HG02870 (cell line): ENCODE data around the gene RAB3B.
"Not testable (repeated sequence)": the region's sequence is repeated elsewhere in the genome, so short reads cannot be mapped to it uniquely, and the experiment has no call there.

Experiments used
- ATAC-seq: cut with Tn5 transposase; IDR thresholded peaks from one replicate; pipeline ENCODE4 v1.9.1; 2021; ENCODE audit warnings: mild to moderate bottlenecking, moderate library complexity; ENCODE audit not compliant: unreplicated experiment

RAB3B gene, protein sequence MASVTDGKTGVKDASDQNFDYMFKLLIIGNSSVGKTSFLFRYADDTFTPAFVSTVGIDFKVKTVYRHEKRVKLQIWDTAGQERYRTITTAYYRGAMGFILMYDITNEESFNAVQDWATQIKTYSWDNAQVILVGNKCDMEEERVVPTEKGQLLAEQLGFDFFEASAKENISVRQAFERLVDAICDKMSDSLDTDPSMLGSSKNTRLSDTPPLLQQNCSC

DNA sequence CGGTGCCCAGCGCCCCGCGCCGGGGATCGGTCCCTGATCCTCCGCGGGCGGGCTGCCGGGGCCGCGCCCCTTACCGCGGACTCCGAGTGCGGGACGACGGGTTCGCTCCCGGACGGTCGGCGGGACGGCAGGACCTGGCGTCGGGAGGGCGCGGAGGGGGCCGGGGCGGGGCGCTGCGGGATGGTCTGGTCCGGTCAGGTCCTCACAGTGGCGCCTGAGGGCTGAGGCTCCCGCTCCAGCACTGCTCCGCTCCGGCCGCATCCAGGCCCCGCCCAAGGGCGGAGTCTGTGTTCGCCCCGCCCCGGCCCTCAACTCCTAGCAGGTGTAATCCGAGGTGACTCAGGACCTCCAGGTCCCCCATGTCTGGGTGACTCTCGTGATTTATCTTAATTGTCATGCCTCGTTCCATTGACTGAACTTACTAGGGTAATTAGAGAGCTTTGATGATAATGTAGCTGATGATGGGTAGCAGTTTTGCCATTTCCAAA, at the start of gene RAB3B:
Gene RAB3B, minus strand, starts transcription at position 223 of the 488 bp plus-strand sequence. CDS start 13,583 bp downstream, outside the sequence.
- ATAC-seq = peak; percentile 75

DNA sequence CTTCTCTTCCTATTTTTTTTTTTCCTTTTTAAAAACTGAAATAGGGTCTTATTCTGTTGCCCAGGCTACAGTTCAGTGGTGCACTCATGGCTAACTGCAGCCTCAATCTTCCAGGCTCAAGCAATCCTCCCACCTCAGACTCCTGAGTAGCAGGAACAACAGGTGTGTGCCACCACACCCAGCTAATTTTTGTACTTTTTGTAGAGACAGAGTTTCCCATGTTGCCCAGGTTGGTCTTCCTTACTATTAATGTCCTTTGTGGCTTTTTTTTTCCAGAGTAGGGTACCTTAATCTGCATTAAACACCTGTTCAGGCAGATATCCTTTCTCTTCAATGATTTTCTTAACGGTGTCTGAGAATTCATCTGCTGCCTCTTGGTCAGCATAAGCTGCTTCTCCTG, 47.4 kb upstream of the RAB3B start:
- ATAC-seq = no peak

- no peak for ATAC-seq
Observed at GRCh38 chr1:52037402-52037814, 46.9 kb upstream of the RAB3B start.

GRCh38 chr1:52034050-52034384, 43.5 kb upstream of the RAB3B start:
- ATAC-seq = no peak

DNA sequence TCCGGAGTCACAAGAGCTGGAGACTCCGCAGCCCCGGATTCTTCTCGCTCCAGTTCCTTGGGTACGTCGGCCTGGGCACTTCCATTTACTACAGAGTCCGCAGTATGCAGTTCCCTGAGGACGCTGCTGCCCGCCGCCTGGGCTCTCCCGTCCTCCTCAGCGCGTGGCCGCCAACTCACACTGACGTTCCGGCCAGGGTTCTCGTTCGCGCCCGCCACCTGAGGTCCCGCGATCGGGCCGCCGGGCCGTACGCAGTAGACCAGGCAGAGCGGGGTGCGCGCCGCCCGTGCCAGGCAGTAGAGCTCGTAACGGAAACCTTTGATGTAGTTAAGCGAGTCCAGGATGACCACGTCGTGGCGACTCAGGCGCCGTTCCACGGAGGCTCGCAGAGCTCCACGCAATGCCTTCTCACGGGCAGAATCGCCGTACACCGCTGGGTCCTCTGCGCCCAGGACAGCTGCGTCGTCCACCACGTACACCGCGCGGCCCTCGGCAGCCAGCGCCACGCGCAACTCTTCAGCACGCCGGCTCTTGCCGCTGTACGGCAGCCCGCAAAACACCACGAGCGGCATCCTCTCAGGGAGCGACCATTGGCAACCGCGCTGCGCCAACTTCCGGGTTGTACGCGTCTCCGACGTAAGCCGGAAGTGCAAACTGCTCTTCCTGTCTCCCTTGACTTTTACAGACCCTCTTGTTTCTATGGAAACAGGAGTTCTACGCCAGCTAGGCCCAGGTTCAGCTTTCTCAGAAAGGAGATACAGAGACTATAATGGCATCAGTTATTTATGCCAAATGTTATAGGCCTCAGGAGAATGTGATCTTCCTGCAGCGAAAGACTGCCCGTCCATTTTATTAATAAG, 42.9 kb upstream of the RAB3B start, which contains the start of gene KTI12:
Gene KTI12, minus strand, starts transcription at position 621 of the 860 bp plus-strand sequence. Its CDS starts 49 bp downstream, at position 572.
- ATAC-seq = peak; percentile 86

DNA sequence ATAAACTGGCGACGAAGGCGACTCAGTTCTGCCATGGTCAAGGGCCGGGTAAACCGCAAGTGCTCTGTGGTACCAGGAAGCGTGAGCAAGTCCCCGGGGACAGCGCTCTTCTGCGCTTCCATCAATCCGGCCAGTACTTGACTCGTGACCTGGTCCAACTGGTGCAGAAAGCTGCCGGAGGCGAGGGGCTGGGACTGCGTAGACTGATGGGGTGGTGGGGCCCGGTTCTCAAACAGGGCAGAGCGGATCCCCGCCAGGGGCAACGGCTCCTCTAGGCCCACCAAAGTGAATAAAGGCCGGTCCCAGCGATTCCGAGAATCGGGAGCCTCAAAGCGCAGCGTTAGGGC, 42.3 kb upstream of the RAB3B start:
- ATAC-seq = no peak

- ATAC-seq = no peak
Observed at GRCh38 chr1:52032124-52032784, 41.8 kb upstream of the RAB3B start.

GRCh38 chr1:52028839-52029238, 38.3 kb upstream of the RAB3B start:
- ATAC-seq = not testable (repeated sequence)

DNA sequence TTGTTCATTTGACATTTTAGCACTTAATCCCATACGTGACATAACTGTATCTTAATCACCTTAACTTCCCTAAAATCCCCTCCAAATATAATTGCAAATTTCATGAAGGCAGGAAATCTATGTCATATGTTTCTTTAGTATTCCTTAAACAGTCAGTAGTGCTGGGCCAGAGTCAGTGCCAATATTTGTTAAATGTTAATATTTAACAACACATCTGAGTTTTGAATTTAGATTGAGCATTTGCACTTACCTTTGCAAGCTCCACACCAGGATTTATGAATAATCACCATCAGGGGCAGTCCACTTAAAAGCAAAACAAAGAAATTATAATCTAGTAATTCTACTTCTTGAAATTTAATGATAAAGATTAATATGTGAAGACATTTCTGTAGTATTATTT, 37.8 kb upstream of the RAB3B start:
- ATAC-seq = no peak

- no peak for ATAC-seq
Observed at GRCh38 chr1:52026278-52026677, 35.8 kb upstream of the RAB3B start.

DNA sequence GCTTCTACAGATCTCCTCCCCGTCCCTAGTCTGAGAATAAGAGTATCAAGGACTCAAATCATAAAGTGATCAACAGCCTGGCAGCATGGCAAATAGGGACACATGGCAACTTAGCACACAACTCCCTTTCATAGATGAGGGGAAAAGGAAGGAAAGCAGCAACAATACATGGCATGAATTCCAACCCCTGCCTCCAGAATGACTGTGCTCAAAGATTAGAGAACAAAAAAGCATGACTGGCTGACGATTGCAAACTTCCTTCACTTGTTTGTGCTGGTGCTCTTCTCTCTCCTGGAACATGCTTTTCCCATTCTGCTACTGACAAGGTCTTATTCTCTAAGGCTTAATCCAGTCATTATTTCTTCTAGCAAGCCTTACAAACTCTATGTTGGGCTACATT, 31.6 kb upstream of the RAB3B start:
- ATAC-seq = no peak

GRCh38 chr1:52008071-52008809, 17.7 kb upstream of the RAB3B start:
- ATAC-seq = no peak

DNA sequence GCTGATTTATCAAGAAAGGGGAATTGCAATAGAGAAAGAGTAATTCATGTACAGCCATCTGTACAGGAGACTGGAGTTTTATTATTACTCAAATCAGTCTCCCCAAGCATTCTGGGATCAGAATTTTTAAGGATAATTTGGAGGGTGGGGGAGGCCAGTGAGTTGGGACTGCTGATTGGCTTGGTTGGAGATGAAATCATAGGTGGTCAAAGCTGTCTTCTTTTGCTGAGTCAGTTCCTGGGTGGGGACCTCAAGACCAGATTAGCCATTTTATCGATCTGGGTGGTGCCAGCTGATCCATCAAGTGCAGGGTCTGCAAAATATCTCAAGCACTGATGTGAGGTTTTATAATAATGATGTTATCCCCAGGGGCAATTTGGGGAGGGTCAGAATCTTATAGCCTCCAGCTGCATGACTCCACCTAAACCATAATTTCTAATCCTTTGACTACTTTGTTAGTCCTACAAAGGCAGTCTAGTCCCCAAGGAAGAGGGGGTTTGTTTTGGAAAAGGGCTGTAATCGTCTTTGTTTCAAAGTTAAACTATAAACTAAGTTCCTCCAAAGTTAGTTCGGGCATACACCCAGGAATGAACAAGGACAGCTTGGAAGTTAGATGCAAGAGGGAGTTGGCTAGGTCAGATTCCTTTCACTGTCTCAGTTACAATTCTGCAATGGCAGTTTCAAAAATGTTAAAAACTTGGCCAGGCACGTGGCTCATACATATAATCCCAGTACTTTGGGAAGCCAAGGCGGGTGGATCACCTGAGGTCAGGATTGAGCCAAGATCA, 16.9 kb upstream of the RAB3B start:
- ATAC-seq = no peak

- not testable (repeated sequence) for ATAC-seq
Observed at GRCh38 chr1:52006081-52006553, 15.6 kb upstream of the RAB3B start.

DNA sequence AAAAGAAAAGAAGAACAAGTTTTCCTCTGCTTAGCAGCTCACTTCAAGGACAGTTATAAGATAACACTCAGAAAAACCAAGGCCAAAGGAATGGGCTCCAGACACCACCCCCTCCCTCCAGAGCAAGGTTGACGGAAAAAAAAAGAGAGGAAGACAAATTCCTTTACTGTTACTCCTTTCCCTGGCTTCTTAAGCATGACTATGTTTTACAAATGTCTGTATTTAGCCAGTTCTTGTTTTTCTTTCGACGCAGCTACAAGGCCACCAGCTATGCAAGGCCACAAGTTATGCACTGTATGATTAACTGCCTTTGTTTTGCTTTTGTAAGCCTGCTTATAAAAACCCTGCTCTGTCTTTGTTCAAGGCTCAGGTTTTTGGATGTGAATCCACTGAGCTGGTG, 15.0 kb upstream of the RAB3B start:
- ATAC-seq = not testable (repeated sequence)

- no peak for ATAC-seq
Observed at GRCh38 chr1:52003877-52004276, 13.4 kb upstream of the RAB3B start.

- ATAC-seq = no peak
Observed at GRCh38 chr1:52002038-52002917, 11.8 kb upstream of the RAB3B start.

DNA sequence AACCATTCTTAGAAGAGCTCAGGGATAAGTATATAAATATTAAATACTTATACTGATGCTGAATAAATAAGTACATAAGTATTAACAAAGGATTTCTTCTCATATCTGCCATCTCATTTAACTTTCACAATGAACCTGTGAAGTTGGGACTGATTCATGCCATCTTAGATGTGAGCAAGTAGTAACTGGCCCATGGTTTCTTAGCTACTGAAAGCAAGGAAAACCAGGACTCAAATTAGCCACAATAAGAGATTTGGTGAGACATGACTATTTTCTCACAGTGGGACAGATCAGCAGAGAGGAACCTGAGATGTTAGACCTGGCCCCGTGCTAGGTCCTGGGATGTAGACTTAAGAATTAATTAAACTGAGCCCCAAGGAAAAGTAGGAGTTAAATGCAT, 8.2 kb upstream of the RAB3B start:
- ATAC-seq = no peak

DNA sequence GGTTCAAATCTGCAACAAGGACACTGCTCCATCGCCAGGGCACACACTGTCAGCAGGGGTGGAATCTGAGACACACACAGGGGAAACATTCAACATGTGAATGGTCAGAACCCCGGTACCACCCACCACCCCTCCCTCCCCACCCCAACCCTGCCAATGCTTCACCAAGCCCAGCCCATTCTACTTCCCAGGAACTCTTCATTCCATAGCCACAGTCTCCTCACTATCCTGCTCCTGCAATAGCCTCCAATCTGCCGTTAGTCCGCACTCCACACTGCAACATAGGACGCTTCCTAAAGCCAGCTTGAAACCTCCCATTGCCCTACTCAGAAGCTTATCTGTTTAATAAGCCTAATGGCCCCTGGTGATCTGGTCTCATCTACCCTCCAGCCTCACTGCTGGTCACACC, 7.5 kb upstream of the RAB3B start:
- ATAC-seq = no peak
